Ishikawa (cell line): ENCODE results near the gene REXO4.

Source experiments
- CEBPB ChIP-seq: IDR thresholded peaks from 2 replicates; pipeline ENCODE4 v1.6.1; 2012
- CREB1 ChIP-seq: IDR thresholded peaks from 2 replicates; pipeline ENCODE4 v1.6.1; 2012; ENCODE audit warnings: low read depth
- EGR1 ChIP-seq: IDR thresholded peaks from 2 replicates; pipeline ENCODE4 v1.6.1; 2012
- EP300 ChIP-seq: IDR thresholded peaks from 2 replicates; pipeline ENCODE4 v1.6.1; 2012; ENCODE audit warnings: borderline replicate concordance
- FOXM1 ChIP-seq: IDR thresholded peaks from 2 replicates; pipeline ENCODE4 v1.6.1; 2012; ENCODE audit warnings: low read depth, borderline replicate concordance
- MAX ChIP-seq: IDR thresholded peaks from 2 replicates; pipeline ENCODE4 v1.6.1; 2012
- NFIC ChIP-seq: IDR thresholded peaks from 2 replicates; pipeline ENCODE4 v1.6.1; 2012
- RAD21 ChIP-seq: IDR thresholded peaks from 2 replicates; pipeline ENCODE4 v1.6.1; 2012; ENCODE audit warnings: low read depth
- REST ChIP-seq: IDR thresholded peaks from 2 replicates; pipeline ENCODE4 v1.6.1; 2012; ENCODE audit warnings: low read depth, mild to moderate bottlenecking
- TAF1 ChIP-seq: IDR thresholded peaks from 2 replicates; pipeline ENCODE4 v1.6.1; 2012; ENCODE audit warnings: low read depth, mild to moderate bottlenecking
- TCF12 ChIP-seq: IDR thresholded peaks from 2 replicates; pipeline ENCODE4 v1.6.1; 2012; ENCODE audit warnings: low read depth
- TEAD4 ChIP-seq: IDR thresholded peaks from 2 replicates; pipeline ENCODE4 v1.6.1; 2012
- YY1 ChIP-seq: IDR thresholded peaks from 2 replicates; pipeline ENCODE4 v1.6.1; 2012; ENCODE audit warnings: low read depth
- ZBTB7A ChIP-seq: IDR thresholded peaks from 2 replicates; pipeline ENCODE4 v1.6.1; 2012; ENCODE audit warnings: low read depth
- TF ChIP-seq, protein P1 (sequence below): IDR thresholded peaks from 2 replicates; pipeline ENCODE4 v1.6.1; 2012

REXO4 gene

GRCh38 chr9:133382507-133383141 lies 35.2 kb downstream of the REXO4 start:
- TF ChIP-seq EGR1: no peak
- TF ChIP-seq ZBTB7A: no peak
- TF ChIP-seq NFIC: no peak
- TF ChIP-seq CEBPB: no peak
- TF ChIP-seq RAD21: no peak
- no peak for TF ChIP-seq CREB1
- TF ChIP-seq, protein P1, sequence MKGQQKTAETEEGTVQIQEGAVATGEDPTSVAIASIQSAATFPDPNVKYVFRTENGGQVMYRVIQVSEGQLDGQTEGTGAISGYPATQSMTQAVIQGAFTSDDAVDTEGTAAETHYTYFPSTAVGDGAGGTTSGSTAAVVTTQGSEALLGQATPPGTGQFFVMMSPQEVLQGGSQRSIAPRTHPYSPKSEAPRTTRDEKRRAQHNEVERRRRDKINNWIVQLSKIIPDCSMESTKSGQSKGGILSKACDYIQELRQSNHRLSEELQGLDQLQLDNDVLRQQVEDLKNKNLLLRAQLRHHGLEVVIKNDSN: no peak

DNA sequence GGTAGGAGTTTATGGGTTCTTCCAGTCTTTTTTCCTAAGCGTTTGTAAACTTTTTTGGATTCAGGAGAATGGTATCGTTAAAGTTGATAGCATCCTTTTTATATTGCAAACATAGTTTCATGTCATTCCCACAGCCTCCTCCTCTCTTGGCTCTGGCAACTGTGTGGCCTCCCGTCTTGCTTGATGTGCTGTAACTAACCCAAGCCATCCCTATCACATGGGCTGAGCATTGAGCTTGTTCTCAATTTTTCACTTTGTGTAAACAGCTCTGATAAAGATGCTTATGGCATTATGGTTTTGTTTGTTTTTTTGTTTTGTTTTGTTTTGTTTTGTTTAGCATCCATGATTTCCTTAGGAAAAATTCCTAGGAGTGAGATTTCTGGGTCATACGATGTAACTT lies 37.1 kb downstream of the REXO4 start:
- TF ChIP-seq TAF1 (no peak), FOXM1 (no peak), RAD21 (no peak), EP300 (no peak), YY1 (no peak), REST (no peak), CREB1 (no peak), NFIC (no peak), TEAD4 (no peak), TCF12 (no peak), ZBTB7A (no peak), MAX (no peak), EGR1 (no peak), CEBPB (no peak)
- TF ChIP-seq, protein P1: no peak

GRCh38 chr9:133379153-133380086 lies 38.4 kb downstream of the REXO4 start:
- TF ChIP-seq YY1 (no peak), NFIC (no peak)
- TF ChIP-seq, protein P1: peak; percentile 51; the same call in 1 of the 2 replicates

DNA sequence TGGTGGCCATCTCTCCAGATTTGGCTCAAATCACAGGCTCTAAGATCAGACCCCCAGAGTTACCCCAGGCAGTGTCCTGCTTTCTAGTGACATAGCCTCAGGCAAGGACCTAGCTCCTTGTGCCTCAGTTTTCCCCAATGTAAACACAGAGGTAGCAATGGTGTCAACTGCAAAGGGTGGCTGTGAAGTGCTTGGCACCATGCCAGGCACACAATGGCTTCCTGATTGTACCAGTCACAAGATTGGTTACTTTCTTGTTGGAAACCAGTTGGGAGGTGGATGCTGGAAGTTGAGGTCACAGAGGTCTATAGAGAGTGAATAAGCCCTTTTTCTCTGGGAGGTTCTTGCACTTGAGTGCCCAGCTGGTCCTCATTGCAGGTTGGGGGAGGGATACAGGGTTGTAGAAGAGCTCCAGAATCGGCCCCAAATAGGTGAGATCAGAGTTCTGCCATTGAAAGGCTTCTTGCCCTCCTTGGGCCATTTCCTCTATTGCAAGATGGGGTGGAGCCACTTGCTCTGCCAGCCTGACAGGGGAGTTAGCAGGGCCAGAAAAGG lies 39.3 kb downstream of the REXO4 start:
- TF ChIP-seq TAF1: no peak
- TF ChIP-seq YY1: no peak
- peak; percentile 65 for TF ChIP-seq NFIC

DNA sequence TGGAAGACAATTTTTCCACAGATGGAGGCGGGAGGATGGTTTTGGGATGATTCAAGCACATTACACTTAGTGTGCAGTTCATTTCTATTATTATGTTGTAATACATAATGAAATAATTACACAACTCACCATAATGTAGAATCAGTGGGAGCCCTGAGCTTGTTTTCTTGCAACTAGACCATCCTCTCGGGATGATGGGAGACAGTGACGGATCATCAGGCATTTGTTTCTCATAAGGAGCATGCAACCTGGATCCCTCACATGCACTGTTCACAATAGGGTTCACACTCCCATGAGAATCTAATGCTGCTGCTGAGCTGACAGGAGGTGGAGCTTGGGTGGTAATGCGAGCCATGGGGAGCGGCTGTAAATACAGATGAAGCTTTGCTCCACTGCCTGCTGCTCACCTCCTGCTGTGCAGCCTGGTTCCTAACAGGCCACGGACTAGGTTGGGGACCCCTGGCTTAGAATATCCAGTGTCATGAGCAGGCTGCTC lies 40.0 kb downstream of the REXO4 start:
- no peak for TF ChIP-seq CEBPB
- TF ChIP-seq ZBTB7A: 0 out of 2 replicates have a peak, but pooled peaks have one; percentile 39
- TF ChIP-seq CREB1: no peak
- peak; percentile 52 for TF ChIP-seq MAX

DNA sequence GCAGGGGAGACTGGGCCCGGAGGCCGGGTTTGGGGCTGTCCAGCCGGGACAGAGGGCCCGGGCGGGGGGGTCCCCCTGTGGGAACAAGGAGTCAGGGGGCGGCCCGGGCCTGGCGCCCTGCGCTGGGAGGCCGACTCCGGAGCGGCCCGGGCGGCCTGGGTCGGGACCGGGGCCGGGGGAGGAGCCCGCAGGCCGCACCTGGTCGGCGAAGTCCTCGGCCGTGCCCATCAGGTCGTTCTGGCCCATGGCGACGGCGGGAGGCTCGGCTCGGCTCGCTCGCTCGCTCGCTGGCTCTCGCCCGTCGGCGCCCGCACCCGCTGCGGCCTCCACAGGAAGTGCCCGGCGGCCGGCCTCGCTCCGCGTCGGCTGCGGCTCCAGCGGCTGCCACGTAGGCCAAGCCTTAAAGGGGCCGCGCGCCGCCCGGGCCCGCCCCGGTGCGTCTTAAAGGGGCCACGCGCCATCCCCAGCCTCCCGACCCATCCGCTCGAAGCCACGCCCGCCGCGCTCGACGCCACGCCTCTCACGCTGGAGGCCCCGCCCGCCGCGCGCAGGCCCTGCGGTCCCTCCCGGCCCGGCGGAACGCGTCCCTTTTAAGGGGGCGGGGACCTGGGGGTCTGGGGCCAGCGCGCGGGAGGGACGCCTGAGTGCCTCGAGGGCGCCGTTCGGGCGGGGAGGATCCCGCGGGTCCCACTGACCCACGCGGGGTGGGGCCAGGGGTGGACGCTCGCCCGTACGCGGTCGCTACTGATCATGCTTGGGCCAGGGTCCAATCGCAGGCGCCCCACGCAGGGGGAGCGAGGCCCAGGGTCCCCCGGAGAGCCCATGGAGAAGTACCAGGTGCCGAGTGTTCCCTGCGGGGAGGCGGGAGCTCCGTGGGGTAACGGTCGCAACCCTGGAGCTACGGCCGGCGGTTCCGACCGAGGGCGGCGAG lies 41.8 kb downstream of the REXO4 start, which contains the start of the genes STKLD1 and SURF4:
STKLD1 (plus strand) TSS at position 643 of the 931 bp plus-strand sequence; CDS start at position 751, 108 bp downstream.
SURF4 (minus strand) TSS at position 337 of the 931 bp plus-strand sequence; CDS start at position 246, 91 bp downstream.
- TF ChIP-seq ZBTB7A (peak; percentile 78; the same call in 1 of the 2 replicates), NFIC (no peak), TEAD4 (no peak), TAF1 (peak; percentile 80), MAX (peak; percentile 85), REST (no peak; the same call in 1 of the 2 replicates), EGR1 (no peak), FOXM1 (no peak), CEBPB (no peak), EP300 (0 out of 2 replicates have a peak, but pooled peaks have one; percentile 9), TCF12 (no peak), YY1 (no peak; the same call in none of the 2 replicates), CREB1 (no peak), RAD21 (no peak)
- TF ChIP-seq, protein P1: peak; percentile 10; the same call in 1 of the 2 replicates
